GM12891 (cell line): ENCODE data around the gene HS6ST2.

ENCODE experiments used
- DNase-seq: peaks from one replicate; pipeline ENCODE4 v3.0.0; 2011; ENCODE audit warnings: low spot score; ENCODE audit not compliant: insufficient read length
- FAIRE-seq: peaks from 2 replicates; lab custom pipeline; 2011; peaks lifted over from hg19 to GRCh38; lab: Jason Lieb, UNC
- PAX5 ChIP-seq: IDR thresholded peaks from 2 replicates; pipeline ENCODE4 v1.6.1; 2011; ENCODE audit warnings: low read length, moderate library complexity, mild to moderate bottlenecking; ENCODE audit not compliant: insufficient read depth, severe bottlenecking
- POLR2A ChIP-seq: IDR thresholded peaks from 2 replicates; pipeline ENCODE4 v1.6.1; 2011; ENCODE audit warnings: low read depth, low read length, control low read depth
- POLR2AphosphoS5 ChIP-seq: IDR thresholded peaks from 2 replicates; pipeline ENCODE4 v1.6.1; 2011; ENCODE audit warnings: low read depth, low read length, control low read depth
- POU2F2 ChIP-seq: IDR thresholded peaks from 2 replicates; pipeline ENCODE4 v1.6.1; 2011; ENCODE audit warnings: low read depth, mild to moderate bottlenecking, control low read depth, low read length, moderate library complexity
- SPI1 ChIP-seq: IDR thresholded peaks from 2 replicates; pipeline ENCODE4 v1.6.1; 2011; ENCODE audit warnings: low read depth, low read length, control low read depth
- TAF1 ChIP-seq: IDR thresholded peaks from 2 replicates; pipeline ENCODE4 v1.6.1; 2011; ENCODE audit warnings: low read depth, low read length, control low read depth

The HS6ST2 gene

GRCh38 chrX:132615391-132616131 lies 342.9 kb downstream of the HS6ST2 start:
- TF ChIP-seq POLR2A: no peak
- TF ChIP-seq POLR2AphosphoS5: no peak
- no peak for TF ChIP-seq POU2F2
- TF ChIP-seq SPI1: no peak
- TF ChIP-seq PAX5: no peak
- TF ChIP-seq TAF1: no peak
- FAIRE-seq (peak; percentile 50), DNase-seq (no peak)

- no peak for FAIRE-seq
- no peak for DNase-seq
- TF ChIP-seq POLR2AphosphoS5 (no peak), PAX5 (no peak), TAF1 (no peak), POU2F2 (no peak)
Measured at GRCh38 chrX:132614297-132614696, 344.1 kb downstream of the HS6ST2 start.

DNA sequence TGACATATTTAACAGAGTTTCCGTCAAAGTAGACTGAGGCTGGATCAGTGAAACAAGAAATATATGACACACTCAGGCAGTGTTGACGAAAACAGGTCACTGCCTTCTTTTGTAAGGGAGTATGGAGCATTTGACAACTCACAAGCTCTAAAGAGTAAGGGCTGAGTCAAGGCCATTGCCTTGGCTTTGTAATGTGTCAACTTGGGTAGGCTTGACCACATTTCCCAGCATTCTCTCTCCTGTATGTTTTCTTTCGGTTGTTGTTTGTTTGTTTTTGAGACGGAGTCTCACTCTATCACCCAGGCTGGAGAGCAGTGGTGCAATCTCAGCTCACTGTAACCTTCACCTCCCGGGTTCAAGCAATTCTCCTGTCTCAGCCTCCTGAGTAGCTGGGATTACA lies 344.6 kb downstream of the HS6ST2 start:
- FAIRE-seq (peak; percentile 59), DNase-seq (no peak)
- no peak for TF ChIP-seq SPI1
- no peak for TF ChIP-seq TAF1
- TF ChIP-seq POU2F2: no peak
- no peak for TF ChIP-seq PAX5

DNA sequence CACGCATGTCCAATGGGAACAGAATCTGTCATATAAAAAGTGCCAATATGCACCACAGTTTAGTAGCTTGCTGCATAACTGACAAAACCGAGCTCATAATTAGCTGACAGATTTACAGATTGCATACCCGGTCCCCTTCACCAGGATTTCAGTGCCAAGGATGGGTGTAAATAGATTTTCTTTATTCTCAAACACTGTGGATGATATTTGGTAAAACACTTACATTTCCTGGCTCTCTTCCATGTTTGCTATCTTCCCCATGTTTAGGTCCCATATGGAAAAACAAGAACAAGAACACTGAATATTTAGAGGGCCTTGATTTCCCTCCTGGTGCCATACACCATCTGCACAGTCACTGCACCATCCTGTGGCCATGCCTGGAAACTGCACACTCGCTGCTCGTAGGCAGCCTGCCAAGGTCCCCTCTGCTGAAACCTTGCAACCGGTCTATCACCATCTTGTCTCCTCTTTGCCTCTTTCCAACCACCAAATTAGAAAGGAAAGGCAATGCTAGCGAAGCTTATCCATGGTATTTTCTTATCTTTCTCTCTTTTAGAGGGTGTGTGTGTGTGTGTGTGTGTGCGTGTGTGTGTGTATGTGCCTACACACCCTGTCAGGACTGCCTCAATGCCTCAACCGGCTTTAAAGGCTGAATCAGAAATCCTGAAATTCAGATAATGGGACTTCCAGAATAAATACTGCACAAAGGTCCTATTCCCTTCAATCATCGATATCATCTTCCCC lies 345.4 kb downstream of the HS6ST2 start:
- FAIRE-seq (peak; percentile 79), DNase-seq (no peak)
- TF ChIP-seq POLR2AphosphoS5: no peak

DNA sequence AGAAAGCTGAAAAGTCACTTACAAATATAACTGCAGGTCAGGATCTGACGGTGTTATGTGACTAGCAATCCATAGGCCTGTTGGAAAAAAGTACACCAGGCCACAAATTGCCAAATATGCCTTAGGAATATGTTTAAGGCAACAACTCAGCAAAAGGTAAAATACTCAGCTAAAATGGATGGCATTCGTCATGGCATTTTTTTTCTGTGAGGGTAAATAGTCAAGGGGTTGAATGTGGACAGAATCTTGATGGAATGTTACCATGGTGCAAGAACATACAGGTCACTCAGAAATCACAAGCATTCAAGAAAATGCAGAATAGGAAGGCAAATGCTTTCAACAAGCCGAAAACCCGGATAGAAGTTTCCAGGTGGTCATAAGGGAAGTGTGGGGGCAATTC lies 347.9 kb downstream of the HS6ST2 start:
- no peak for FAIRE-seq
- no peak for DNase-seq
- TF ChIP-seq PAX5: no peak
- no peak for TF ChIP-seq TAF1
- no peak for TF ChIP-seq POLR2A
- no peak for TF ChIP-seq POLR2AphosphoS5
- TF ChIP-seq POU2F2: no peak
- no peak for TF ChIP-seq SPI1

DNA sequence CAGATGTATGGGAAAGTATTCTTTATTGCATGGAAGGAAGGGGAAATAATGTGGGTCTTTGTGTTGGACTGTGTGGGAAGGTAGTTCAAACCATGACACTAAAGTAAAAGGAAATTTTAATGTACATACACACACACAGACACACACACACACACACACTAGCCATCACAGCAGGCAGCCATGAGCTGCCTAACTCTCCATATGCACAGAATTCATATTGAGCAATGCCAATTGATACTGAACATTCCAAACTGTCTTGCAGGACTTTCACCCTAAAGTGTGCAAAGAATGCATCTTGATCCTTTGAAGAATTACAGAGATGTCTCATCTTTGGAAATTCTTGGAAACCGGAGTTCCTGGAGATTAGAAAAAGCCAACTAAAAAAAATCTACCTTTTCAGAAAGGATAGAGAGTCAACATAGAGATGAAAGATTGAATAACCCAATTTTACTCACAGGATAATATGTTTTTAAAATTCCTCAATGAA lies 349.0 kb downstream of the HS6ST2 start:
- FAIRE-seq (peak; percentile 48), DNase-seq (no peak)
- TF ChIP-seq PAX5 (no peak), SPI1 (no peak)

- DNase-seq (no peak), FAIRE-seq (no peak)
- TF ChIP-seq TAF1 (no peak), POLR2A (no peak), SPI1 (no peak), PAX5 (no peak), POLR2AphosphoS5 (no peak), POU2F2 (no peak)
Measured at GRCh38 chrX:132603700-132604286, 354.6 kb downstream of the HS6ST2 start.

GRCh38 chrX:132602701-132603100 lies 355.7 kb downstream of the HS6ST2 start:
- DNase-seq: no peak
- no peak for FAIRE-seq
- no peak for TF ChIP-seq PAX5
- no peak for TF ChIP-seq POLR2A
- no peak for TF ChIP-seq SPI1
- TF ChIP-seq POU2F2: no peak
- no peak for TF ChIP-seq POLR2AphosphoS5
- TF ChIP-seq TAF1: no peak

- DNase-seq (no peak), FAIRE-seq (peak; percentile 20)
- TF ChIP-seq POLR2A: no peak
- no peak for TF ChIP-seq TAF1
- no peak for TF ChIP-seq SPI1
- no peak for TF ChIP-seq POLR2AphosphoS5
- no peak for TF ChIP-seq PAX5
- TF ChIP-seq POU2F2: no peak
Measured at GRCh38 chrX:132594999-132595398, 363.4 kb downstream of the HS6ST2 start.

DNA sequence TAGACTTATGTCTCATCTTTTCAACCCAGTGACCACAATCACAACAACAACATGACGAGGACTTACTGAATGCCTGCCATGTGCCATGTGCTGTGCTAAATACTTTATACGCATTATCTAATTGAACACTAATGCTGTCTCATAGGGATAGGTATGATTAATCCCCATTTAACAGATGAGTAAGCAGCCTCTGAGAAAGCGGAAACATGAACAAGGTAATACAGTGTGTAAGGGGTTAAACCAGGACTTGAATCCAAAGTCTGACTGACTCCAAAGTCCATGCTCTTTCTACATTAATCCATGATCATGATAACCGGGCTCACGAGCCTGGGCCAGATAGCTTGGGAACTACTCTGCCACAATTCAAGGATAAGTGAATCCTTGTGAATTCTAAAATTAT lies 364.3 kb downstream of the HS6ST2 start:
- DNase-seq (no peak), FAIRE-seq (no peak)
- TF ChIP-seq POU2F2 (no peak), PAX5 (no peak), POLR2AphosphoS5 (no peak)

GRCh38 chrX:132592880-132593279 lies 365.5 kb downstream of the HS6ST2 start:
- no peak for DNase-seq
- FAIRE-seq: no peak
- TF ChIP-seq POLR2AphosphoS5 (no peak), SPI1 (no peak), TAF1 (no peak), POLR2A (no peak), POU2F2 (no peak), PAX5 (no peak)
